A673 (cell line): ENCODE results near the gene RALGAPB.

Source experiments
- EZH2 ChIP-seq: fragments of 200-600 bp; sonication (generic); IDR thresholded peaks from 2 replicates; pipeline ENCODE4 v1.6.1; 2017; ENCODE audit warnings: borderline replicate concordance, low read depth, mild to moderate bottlenecking, mixed read lengths, antibody characterized with exemption, low read length; ENCODE audit not compliant: poor library complexity, severe bottlenecking
- TF ChIP-seq, protein P1 (sequence below): fragments of 300-800, 200-600 bp; sonication (generic); conservative IDR thresholded peaks from 2 replicates; pipeline ENCODE4 v1.5.1; 2017; ENCODE audit warnings: low read depth, mild to moderate bottlenecking, antibody characterized with exemption, low read length, moderate library complexity, mixed read lengths

DNA sequence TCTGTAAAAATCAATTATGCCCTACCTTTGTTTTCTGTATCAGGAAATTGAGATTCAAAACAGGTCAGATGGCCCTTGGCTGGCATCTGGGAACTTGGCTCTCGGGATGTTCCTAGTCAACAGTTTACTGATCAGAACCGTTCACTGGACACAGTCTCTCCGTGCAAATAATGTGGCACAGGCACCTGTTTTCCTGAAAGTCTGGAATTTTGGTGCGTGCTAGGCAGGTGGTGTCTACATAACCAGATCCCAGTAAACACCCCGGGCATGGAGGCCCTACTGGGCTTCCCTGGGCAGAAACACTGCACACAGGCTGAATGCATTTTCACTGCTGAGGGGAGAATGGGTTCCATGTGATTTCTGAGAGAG, 45.0 kb upstream of the RALGAPB start:
- TF ChIP-seq, protein P1, sequence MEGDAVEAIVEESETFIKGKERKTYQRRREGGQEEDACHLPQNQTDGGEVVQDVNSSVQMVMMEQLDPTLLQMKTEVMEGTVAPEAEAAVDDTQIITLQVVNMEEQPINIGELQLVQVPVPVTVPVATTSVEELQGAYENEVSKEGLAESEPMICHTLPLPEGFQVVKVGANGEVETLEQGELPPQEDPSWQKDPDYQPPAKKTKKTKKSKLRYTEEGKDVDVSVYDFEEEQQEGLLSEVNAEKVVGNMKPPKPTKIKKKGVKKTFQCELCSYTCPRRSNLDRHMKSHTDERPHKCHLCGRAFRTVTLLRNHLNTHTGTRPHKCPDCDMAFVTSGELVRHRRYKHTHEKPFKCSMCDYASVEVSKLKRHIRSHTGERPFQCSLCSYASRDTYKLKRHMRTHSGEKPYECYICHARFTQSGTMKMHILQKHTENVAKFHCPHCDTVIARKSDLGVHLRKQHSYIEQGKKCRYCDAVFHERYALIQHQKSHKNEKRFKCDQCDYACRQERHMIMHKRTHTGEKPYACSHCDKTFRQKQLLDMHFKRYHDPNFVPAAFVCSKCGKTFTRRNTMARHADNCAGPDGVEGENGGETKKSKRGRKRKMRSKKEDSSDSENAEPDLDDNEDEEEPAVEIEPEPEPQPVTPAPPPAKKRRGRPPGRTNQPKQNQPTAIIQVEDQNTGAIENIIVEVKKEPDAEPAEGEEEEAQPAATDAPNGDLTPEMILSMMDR = no peak
- TF ChIP-seq EZH2 = no peak
